Thyroid gland (tissue), 4 donors: Measurements from ENCODE around the gene PRR3. TPM values are rescaled to one million over a fixed set of nuclear protein-coding genes. Genes with fewer than 3 reads are reported as not detected.
"Not testable (repeated sequence)": the region's sequence is repeated elsewhere in the genome, so short reads cannot be mapped to it uniquely, and the experiment has no call there.

Source experiments
- DNase-seq, 2 donors: peaks; one replicate each; pipeline ENCODE4 v3.0.0-alpha.2; 2019
- H3K27ac ChIP-seq, 3 donors: fragments of 200-600 bp; sonication (generic); 1 replicate in 2 of 3; 2 replicates in 1 of 3; pipeline ENCODE4 v1.5.1; 2016 to 2019; ENCODE audit warnings: mild to moderate bottlenecking in 1 of 3, moderate library complexity in 1 of 3
- H3K27me3 ChIP-seq: fragments of 200-600 bp; sonication (generic); one replicate; pipeline ENCODE4 v1.5.1; 2019
- H3K36me3 ChIP-seq, 2 donors: fragments of 200-600 bp; sonication (generic); one replicate each; pipeline ENCODE4 v1.5.1; 2016 to 2019
- H3K4me1 ChIP-seq, 2 donors: fragments of 200-600 bp; sonication (generic); one replicate each; pipeline ENCODE4 v1.5.1; 2017 to 2019
- H3K4me3 ChIP-seq, 3 donors: fragments of 200-600 bp; sonication (generic); replicated peaks in 1 of 3; 1 replicate in 2 of 3; 2 replicates in 1 of 3; pipeline ENCODE4 v1.5.1; 2016; ENCODE audit warnings: mild to moderate bottlenecking in 1 of 3
- H3K9me3 ChIP-seq: fragments of 200-600 bp; sonication (generic); one replicate; pipeline ENCODE4 v1.5.1; 2017
- POLR2A ChIP-seq, 2 donors: fragments of 450-650 bp; IDR thresholded peaks; one replicate each; pipeline ENCODE4 v1.6.1; 2017; ENCODE audit warnings: antibody characterized with exemption in 2 of 2, mild to moderate bottlenecking in 2 of 2, moderate library complexity in 1 of 2
- WGBS, 2 donors: methylation state at CpG; one replicate each; pipeline ENCODE4 v1.1.5; 2017; 5-methylcytosine and 5-hydroxymethylcytosine counted together
- intact Hi-C: fragments of 100-400 bp; cut with DNase I; formaldehyde crosslinking; loops from one replicate; pipeline ENCODE4 v1.15.1; 2023
- total RNA-seq, 4 donors: library from RNA; depleted of rRNA; stranded (reverse); fragments of >200 nt; gene quantifications; one replicate each; pipeline ENCODE4 v1.2.3, GENCODE V29; 2016
- TF ChIP-seq, protein P1 (sequence below), 6 experiments: fragments of 200-600 bp in 3 of 6; fragments of 450-650 bp in 3 of 6; sonication (generic) in 3 of 6; IDR thresholded peaks; one replicate each; pipeline ENCODE4 v1.5.1; 2016 to 2019; ENCODE audit warnings: antibody characterized with exemption in 6 of 6, mild to moderate bottlenecking in 2 of 6, inconsistent platforms in 1 of 6, moderate library complexity in 1 of 6

Gene PRR3
- total RNA-seq, 4 donors from 2014 or later, result 7.4 to 18.0 (median 12.2) TPM

GRCh38 chr6:30520522-30520921, 36.6 kb upstream of the PRR3 start:
- 67 to 72% methylated on average over 5 to 6 of the region's 6 CpGs for WGBS, 2 donors
- intact Hi-C loops, result no loop called here
- H3K36me3 ChIP-seq, result no peaks in the 10 kb centered on the region
- DNase-seq, result no peak
- H3K27ac ChIP-seq, result peak overlapping the region in 2 of 3 donors; percentile 41 to 46
- no peaks in the 10 kb centered on the region for H3K9me3 ChIP-seq
- H3K4me1 ChIP-seq, result peaks cover 10 to 18% of the 10 kb centered on the region in 2 donors
- TF ChIP-seq POLR2A (IDR thresholded peaks at IDR 0.05), result no peak
- TF ChIP-seq, protein P1, sequence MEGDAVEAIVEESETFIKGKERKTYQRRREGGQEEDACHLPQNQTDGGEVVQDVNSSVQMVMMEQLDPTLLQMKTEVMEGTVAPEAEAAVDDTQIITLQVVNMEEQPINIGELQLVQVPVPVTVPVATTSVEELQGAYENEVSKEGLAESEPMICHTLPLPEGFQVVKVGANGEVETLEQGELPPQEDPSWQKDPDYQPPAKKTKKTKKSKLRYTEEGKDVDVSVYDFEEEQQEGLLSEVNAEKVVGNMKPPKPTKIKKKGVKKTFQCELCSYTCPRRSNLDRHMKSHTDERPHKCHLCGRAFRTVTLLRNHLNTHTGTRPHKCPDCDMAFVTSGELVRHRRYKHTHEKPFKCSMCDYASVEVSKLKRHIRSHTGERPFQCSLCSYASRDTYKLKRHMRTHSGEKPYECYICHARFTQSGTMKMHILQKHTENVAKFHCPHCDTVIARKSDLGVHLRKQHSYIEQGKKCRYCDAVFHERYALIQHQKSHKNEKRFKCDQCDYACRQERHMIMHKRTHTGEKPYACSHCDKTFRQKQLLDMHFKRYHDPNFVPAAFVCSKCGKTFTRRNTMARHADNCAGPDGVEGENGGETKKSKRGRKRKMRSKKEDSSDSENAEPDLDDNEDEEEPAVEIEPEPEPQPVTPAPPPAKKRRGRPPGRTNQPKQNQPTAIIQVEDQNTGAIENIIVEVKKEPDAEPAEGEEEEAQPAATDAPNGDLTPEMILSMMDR (IDR thresholded peaks at IDR 0.05), result no peak
- H3K4me3 ChIP-seq, result no peak overlapping the region
- no peaks in the 10 kb centered on the region for H3K27me3 ChIP-seq

- H3K9me3 ChIP-seq, H3K27me3 ChIP-seq, intact Hi-C loops, H3K4me3 ChIP-seq, H3K36me3 ChIP-seq: not testable (repeated sequence)
- Histone ChIP-seq H3K4me1 (peaks cover 10 to 18% of the 10 kb centered on the region in 2 donors), H3K27ac (peak overlapping the region in 2 of 3 donors; percentile 41 to 46)
- peak; percentile 49 to 52 for DNase-seq
- WGBS, 2 donors, result 47 to 69% methylated on average over 6 of the region's 7 CpGs
Observed at GRCh38 chr6:30521082-30521481, 36.0 kb upstream of the PRR3 start.

DNA sequence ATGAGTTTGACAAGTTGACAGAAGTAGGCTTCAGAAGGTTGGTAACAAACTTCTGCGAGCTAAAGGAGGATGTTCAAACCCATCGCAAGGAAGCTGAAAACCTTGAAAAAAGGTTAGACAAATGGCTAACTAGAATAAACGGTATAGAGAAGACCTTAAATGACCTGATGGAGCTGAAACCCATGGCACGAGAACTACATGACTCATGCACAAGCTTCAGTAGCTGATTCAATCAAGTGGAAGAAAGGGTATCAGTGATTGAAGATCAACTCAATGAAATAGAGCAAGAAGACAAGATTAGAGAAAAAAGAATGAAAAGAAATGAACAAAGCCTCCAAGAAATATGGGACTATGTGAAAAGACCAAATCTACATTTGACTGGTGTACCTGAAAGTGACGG, 35.1 kb upstream of the PRR3 start:
- H3K4me3 ChIP-seq, H3K27me3 ChIP-seq, H3K27ac ChIP-seq, H3K9me3 ChIP-seq, H3K36me3 ChIP-seq, intact Hi-C loops, DNase-seq: not testable (repeated sequence)
- 90 to 92% methylated on average over 5 of the region's 5 CpGs for WGBS, 2 donors
- peaks cover 10 to 18% of the 10 kb centered on the region in 2 donors for H3K4me1 ChIP-seq

- H3K36me3 ChIP-seq, H3K4me3 ChIP-seq, H3K4me1 ChIP-seq, intact Hi-C loops, H3K27ac ChIP-seq, H3K9me3 ChIP-seq, DNase-seq, H3K27me3 ChIP-seq: not testable (repeated sequence)
- WGBS, 2 donors, result 94% methylated on average over 3 of the region's 3 CpGs
Observed at GRCh38 chr6:30526444-30526843, 30.7 kb upstream of the PRR3 start.

DNA sequence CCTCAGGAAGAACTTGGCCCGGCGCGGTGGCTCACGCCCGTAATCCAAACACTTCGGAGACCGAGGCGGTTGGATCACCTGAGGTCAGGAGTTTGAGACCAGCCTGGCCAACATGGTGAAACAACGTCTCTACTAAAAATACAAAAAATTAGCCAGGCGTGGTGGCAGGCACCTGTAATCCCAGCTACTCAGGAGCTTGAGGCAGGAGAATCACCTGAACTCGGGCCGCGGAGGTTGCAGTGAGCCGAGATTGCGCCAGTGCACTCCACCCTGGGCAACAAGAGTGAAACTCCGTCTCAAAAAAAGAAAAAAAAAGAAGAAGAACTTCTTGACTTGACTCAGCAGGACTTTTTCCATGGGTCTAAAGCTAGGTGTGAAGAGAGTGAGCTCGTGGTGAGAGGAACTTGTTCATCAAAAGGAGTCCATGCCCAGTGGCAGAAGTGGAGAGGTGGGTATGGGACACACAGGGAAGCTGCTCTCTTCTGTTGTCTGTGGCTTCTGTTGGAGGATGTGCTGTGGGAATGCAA, 27.7 kb upstream of the PRR3 start:
- WGBS, 2 donors, result 79 to 83% methylated on average over 17 of the region's 17 CpGs
- intact Hi-C loops, H3K4me3 ChIP-seq, H3K36me3 ChIP-seq, DNase-seq, H3K27ac ChIP-seq, H3K4me1 ChIP-seq, H3K9me3 ChIP-seq, H3K27me3 ChIP-seq: not testable (repeated sequence)

- Histone ChIP-seq H3K27ac (no peak overlapping the region), H3K9me3 (no peaks in the 10 kb centered on the region), H3K4me1 (no peaks in the 10 kb centered on the region), H3K27me3 (no peaks in the 10 kb centered on the region), H3K36me3 (no peaks in the 10 kb centered on the region), H3K4me3 (no peak overlapping the region)
- DNase-seq, result no peak
- intact Hi-C loops, result loop anchor here (5.0 kb wide), 1 partner anchor 38 kb away; no protein-coding TSS in a partner anchor
- no peak for TF ChIP-seq POLR2A (IDR thresholded peaks at IDR 0.05)
- TF ChIP-seq, protein P1 (IDR thresholded peaks at IDR 0.05), result no peak
- WGBS, 2 donors, result 58 to 61% methylated on average over 2 of the region's 2 CpGs
Observed at GRCh38 chr6:30530014-30530413, 27.1 kb upstream of the PRR3 start.

GRCh38 chr6:30533460-30534294, 23.4 kb upstream of the PRR3 start:
- no peak overlapping the region for H3K4me3 ChIP-seq
- H3K27ac ChIP-seq, result no peak overlapping the region
- no peaks in the 10 kb centered on the region for H3K4me1 ChIP-seq
- H3K27me3 ChIP-seq, result no peaks in the 10 kb centered on the region
- no peaks in the 10 kb centered on the region for H3K9me3 ChIP-seq
- TF ChIP-seq, protein P1 (IDR thresholded peaks at IDR 0.05), result no peak
- TF ChIP-seq POLR2A (IDR thresholded peaks at IDR 0.05), result no peak
- no peaks in the 10 kb centered on the region for H3K36me3 ChIP-seq
- WGBS, 2 donors, result 74 to 81% methylated on average over 15 of the region's 15 CpGs
- no peak for DNase-seq
- intact Hi-C loops, result loop anchor here (5.0 kb wide), 1 partner anchor 41 kb away; no protein-coding TSS in a partner anchor
